Erythroblast (primary cell): ENCODE results near the gene PYGO2.

Experiments
- GATA1 ChIP-seq: IDR thresholded peaks from 2 replicates; pipeline ENCODE4 v1.6.1; 2011; ENCODE audit warnings: low read depth, mild to moderate bottlenecking, control low read depth, low read length, moderate library complexity
- POLR2A ChIP-seq: IDR thresholded peaks from 2 replicates; pipeline ENCODE4 v1.6.1; 2011; ENCODE audit warnings: mild to moderate bottlenecking, low read length

- TF ChIP-seq POLR2A: no peak
- no peak for TF ChIP-seq GATA1
Observed at GRCh38 chr1:155000411-155000725, 38.8 kb upstream of the PYGO2 start.
